ENCODE data around the gene TRIM17. TPM values are rescaled to one million over a fixed set of nuclear protein-coding genes. Genes with fewer than 3 reads are reported as not detected.

The TRIM17 gene
- total RNA-seq, 1 donor: not detected

- no peak overlapping the region for H3K4me3 ChIP-seq (ENCODE audit: low read depth, low read length)
- DNase-seq (ENCODE audit: low read depth): no peak
- TF ChIP-seq, protein P1, sequence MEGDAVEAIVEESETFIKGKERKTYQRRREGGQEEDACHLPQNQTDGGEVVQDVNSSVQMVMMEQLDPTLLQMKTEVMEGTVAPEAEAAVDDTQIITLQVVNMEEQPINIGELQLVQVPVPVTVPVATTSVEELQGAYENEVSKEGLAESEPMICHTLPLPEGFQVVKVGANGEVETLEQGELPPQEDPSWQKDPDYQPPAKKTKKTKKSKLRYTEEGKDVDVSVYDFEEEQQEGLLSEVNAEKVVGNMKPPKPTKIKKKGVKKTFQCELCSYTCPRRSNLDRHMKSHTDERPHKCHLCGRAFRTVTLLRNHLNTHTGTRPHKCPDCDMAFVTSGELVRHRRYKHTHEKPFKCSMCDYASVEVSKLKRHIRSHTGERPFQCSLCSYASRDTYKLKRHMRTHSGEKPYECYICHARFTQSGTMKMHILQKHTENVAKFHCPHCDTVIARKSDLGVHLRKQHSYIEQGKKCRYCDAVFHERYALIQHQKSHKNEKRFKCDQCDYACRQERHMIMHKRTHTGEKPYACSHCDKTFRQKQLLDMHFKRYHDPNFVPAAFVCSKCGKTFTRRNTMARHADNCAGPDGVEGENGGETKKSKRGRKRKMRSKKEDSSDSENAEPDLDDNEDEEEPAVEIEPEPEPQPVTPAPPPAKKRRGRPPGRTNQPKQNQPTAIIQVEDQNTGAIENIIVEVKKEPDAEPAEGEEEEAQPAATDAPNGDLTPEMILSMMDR (IDR thresholded peaks at IDR 0.05; ENCODE audit: insufficient read depth, low read length): no peak
These were observed 53.7 kb downstream of the TRIM17 start for GRCh38 chr1:228362884-228363450.

GRCh38 chr1:228362141-228362883 lies 54.3 kb downstream of the TRIM17 start:
- TF ChIP-seq, protein P1 (IDR thresholded peaks at IDR 0.05; ENCODE audit: insufficient read depth, low read length): no peak
- H3K4me3 ChIP-seq (ENCODE audit: low read depth, low read length): no peak overlapping the region
- no peak for DNase-seq (ENCODE audit: low read depth)

- TF ChIP-seq, protein P1 (IDR thresholded peaks at IDR 0.05; ENCODE audit: insufficient read depth, low read length): no peak
- no peak for DNase-seq (ENCODE audit: low read depth)
- H3K4me3 ChIP-seq (ENCODE audit: low read depth, low read length): no peak overlapping the region
These were observed 55.1 kb downstream of the TRIM17 start for GRCh38 chr1:228361314-228362140.

DNA sequence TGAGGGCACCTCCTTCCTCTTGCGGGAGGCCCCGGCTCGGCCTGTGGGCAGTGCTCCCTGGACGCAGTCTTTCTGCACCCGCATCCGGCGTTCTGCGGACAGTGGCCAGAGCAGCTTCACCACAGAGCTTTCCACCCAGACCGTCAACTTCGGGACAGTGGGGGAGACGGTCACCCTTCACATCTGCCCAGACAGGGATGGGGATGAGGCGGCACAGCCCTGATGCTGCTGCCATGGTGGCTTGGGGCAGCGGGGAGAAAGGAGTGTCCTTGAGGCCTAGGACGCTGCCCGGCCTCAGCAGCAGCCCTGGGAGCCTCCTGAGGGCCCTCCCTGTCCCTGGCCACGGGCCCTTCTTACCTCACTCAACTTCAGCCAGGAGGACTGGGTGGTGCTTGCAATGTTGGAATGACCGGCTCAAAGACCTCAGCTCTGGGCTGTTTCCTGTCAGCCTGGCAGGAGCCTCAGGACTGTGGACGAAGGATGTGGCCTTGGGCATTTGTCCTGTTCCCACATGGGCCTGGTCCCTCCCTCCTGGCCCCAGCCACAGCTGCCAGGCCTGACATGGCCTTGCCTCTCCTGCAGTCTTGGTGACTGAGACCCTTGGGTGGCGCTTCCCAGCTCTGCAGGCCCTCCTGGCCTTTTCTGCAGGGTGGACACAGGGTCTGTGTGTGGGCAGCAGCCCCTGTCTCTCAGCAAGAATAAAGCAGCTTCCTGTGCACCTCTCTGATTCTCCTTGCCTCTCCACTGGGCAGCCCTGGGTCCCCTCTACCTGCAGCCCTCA lies 55.9 kb downstream of the TRIM17 start:
- DNase-seq (ENCODE audit: low read depth): no peak
- no peak overlapping the region for H3K4me3 ChIP-seq (ENCODE audit: low read depth, low read length)
- TF ChIP-seq, protein P1 (IDR thresholded peaks at IDR 0.05; ENCODE audit: insufficient read depth, low read length): no peak

DNA sequence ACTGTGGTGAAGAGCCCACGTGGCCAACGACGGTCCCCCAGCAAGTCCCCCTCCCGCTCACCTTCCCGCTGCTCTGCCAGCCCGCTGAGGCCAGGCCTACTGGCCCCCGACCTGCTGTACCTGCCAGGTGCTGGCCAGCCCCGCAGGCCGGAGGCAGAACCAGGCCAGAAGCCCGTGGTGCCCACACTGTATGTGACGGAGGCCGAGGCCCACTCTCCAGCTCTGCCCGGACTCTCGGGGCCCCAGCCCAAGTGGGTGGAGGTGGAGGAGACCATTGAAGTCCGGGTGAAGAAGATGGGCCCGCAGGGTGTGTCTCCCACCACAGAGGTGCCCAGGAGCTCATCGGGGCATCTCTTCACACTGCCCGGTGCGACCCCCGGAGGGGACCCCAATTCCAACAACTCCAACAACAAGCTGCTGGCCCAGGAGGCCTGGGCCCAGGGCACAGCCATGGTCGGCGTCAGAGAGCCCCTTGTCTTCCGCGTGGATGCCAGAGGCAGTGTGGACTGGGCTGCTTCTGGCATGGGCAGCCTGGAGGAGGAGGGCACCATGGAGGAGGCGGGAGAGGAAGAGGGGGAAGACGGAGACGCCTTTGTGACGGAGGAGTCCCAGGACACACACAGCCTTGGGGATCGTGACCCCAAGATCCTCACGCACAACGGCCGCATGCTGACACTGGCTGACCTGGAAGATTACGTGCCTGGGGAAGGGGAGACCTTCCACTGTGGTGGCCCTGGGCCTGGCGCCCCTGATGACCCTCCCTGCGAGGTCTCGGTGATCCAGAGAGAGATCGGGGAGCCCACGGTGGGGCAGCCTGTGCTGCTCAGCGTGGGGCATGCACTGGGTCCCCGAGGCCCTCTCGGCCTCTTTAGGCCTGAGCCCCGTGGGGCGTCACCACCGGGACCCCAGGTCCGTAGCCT lies 56.8 kb downstream of the TRIM17 start:
- no peak for DNase-seq (ENCODE audit: low read depth)
- TF ChIP-seq, protein P1 (IDR thresholded peaks at IDR 0.05; ENCODE audit: insufficient read depth, low read length): no peak
- H3K4me3 ChIP-seq (ENCODE audit: low read depth, low read length): no peak overlapping the region

Measured in fibroblast of the aortic adventitia (primary cell).